ENCODE data around the gene C1QTNF1. TPM values are rescaled to one million over a fixed set of nuclear protein-coding genes. Genes with fewer than 3 reads are reported as not detected.

Gene C1QTNF1
- total and polyA plus RNA-seq, 9 of the 15 experiments (the other 6 are each of a cell fraction or from before 2014, with no cell fraction given), result 0.09 TPM; not detected in 8

DNA sequence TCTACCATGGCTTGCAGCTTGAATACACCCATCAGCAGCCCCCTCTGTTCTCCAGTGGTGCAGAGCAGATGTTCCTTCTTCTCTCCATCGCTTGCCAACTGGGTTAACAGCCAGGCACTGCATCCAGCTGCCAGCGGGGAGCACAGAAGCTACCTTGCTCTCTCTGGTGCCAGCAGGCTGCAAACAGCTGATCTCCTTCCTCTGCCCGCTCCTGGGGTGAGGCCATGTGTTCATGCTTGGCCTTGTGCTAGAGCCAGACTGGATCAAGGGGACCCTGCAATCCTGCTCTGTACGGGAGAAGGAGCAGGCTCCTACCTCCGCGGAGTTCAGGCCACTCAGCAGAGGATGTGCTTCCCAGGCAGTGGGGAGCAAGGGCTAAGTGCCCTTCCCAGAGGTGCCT lies 26.6 kb downstream of the C1QTNF1 start:
- Histone ChIP-seq H3K4me1 (replicated peaks in 1 of 2; ENCODE audit: control insufficient read depth in 2 of 2, insufficient read depth in 2 of 2, low read length in 2 of 2) (peaks cover 0 to 14% of the 10 kb centered on the region in 2 experiments; a peak in 2 of 5 replicates), H3K9me1 (ENCODE audit: control insufficient read depth, insufficient read depth, low read length) (no peaks in the 10 kb centered on the region), H3K9ac (ENCODE audit: insufficient read depth in 1 of 2, low read depth in 2 of 2, low read length in 2 of 2) (no peak overlapping the region), H3K27ac (ENCODE audit: extremely low read depth, low read depth, low read length) (no peak overlapping the region), H2AFZ (ENCODE audit: low read depth, low read length) (no peak overlapping the region), H3K27me3 (ENCODE audit: control insufficient read depth in 2 of 2, insufficient read depth in 2 of 2, low read length in 2 of 2) (peaks cover 32 to 55% of the 10 kb centered on the region in 2 experiments; a peak in 4 of 5 replicates), H3K9me3 (replicated peaks; ENCODE audit: control insufficient read depth, insufficient read depth, low read depth, low read length) (no peaks in the 10 kb centered on the region), H3K79me2 (ENCODE audit: control insufficient read depth, insufficient read depth, low read length) (no peaks in the 10 kb centered on the region), H4K20me1 (replicated peaks; ENCODE audit: control insufficient read depth, insufficient read depth, low read length) (peaks cover 13% of the 10 kb centered on the region; the same call in 1 of the 2 replicates), H3K36me3 (ENCODE audit: control insufficient read depth, insufficient read depth, low read length) (no peaks in the 10 kb centered on the region), H3K4me2 (ENCODE audit: insufficient read depth, low read length) (no peak overlapping the region), H3K4me3 (no peak overlapping the region)
- TF ChIP-seq ZBTB7A (IDR thresholded peaks at IDR 0.05; ENCODE audit: borderline replicate concordance, control insufficient read depth, low read depth, low read length), result no peak
- TF ChIP-seq, protein P1, sequence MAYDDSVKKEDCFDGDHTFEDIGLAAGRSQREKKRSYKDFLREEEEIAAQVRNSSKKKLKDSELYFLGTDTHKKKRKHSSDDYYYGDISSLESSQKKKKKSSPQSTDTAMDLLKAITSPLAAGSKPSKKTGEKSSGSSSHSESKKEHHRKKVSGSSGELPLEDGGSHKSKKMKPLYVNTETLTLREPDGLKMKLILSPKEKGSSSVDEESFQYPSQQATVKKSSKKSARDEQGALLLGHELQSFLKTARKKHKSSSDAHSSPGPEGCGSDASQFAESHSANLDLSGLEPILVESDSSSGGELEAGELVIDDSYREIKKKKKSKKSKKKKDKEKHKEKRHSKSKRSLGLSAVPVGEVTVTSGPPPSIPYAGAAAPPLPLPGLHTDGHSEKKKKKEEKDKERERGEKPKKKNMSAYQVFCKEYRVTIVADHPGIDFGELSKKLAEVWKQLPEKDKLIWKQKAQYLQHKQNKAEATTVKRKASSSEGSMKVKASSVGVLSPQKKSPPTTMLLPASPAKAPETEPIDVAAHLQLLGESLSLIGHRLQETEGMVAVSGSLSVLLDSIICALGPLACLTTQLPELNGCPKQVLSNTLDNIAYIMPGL (CRISPR knock-in tag; IDR thresholded peaks at IDR 0.05), result no peak
- TF ChIP-seq, protein P2, sequence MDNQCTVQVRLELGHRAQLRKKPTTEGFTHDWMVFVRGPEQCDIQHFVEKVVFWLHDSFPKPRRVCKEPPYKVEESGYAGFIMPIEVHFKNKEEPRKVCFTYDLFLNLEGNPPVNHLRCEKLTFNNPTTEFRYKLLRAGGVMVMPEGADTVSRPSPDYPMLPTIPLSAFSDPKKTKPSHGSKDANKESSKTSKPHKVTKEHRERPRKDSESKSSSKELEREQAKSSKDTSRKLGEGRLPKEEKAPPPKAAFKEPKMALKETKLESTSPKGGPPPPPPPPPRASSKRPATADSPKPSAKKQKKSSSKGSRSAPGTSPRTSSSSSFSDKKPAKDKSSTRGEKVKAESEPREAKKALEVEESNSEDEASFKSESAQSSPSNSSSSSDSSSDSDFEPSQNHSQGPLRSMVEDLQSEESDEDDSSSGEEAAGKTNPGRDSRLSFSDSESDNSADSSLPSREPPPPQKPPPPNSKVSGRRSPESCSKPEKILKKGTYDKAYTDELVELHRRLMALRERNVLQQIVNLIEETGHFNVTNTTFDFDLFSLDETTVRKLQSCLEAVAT (IDR thresholded peaks at IDR 0.05), result no peak
- BruUV-seq (replicated peaks), result no TSS peak
- CTCF ChIA-PET (ENCODE audit: low intra/inter-chr PET ratio), result no interaction called here
- FAIRE-seq (no peak), ATAC-seq (no peak), DNase-seq (ENCODE audit: extremely low read depth in 1 of 4, low spot score in 3 of 4) (no peak)
- in situ Hi-C loops (cut with MboI) (loop anchor here (25.0 kb wide), 1 partner anchor 337 kb away; no protein-coding TSS in a partner anchor), intact Hi-C loops (cut with micrococcal nuclease) (no loop called here)
- 0% methylated on average over 6 of the region's 6 CpGs for WGBS (ENCODE audit: insufficient coverage, low coverage, missing lambda C conversion rate)
- POLR2A ChIA-PET, result interaction anchor here (0.6 kb wide), 2 partner anchors 10 to 1240 kb away, joined by 3 read pairs; no protein-coding TSS in a partner anchor

Measured in K562 (cell line).